Gastroesophageal sphincter (tissue), 4 donors: Measurements from ENCODE around the gene EPHB2. TPM values are rescaled to one million over a fixed set of nuclear protein-coding genes. Genes with fewer than 3 reads are reported as not detected.
"Not testable (repeated sequence)": the region's sequence is repeated elsewhere in the genome, so short reads cannot be mapped to it uniquely, and the experiment has no call there.

Experiments used
- ATAC-seq: fragments of 150-250 bp; one replicate; pipeline ENCODE4 v1.9.1; 2016; ENCODE audit warnings: mild to moderate bottlenecking, moderate library complexity
- H3K27ac ChIP-seq, 4 donors: fragments of 200-600 bp; sonication (generic) in 3 of 4; 1 replicate in 3 of 4; 2 replicates in 1 of 4; pipeline ENCODE4 v1.5.1; 2016 to 2019
- H3K27me3 ChIP-seq: fragments of 200-600 bp; sonication (generic); one replicate; pipeline ENCODE4 v1.5.1; 2019
- H3K36me3 ChIP-seq, 2 donors: fragments of 200-600 bp; sonication (generic); one replicate each; pipeline ENCODE4 v1.5.1; 2019; ENCODE audit warnings: control low read depth in 1 of 2
- H3K4me1 ChIP-seq, 3 donors: fragments of 200-600 bp; sonication (generic); 1 replicate in 2 of 3; 2 replicates in 1 of 3; pipeline ENCODE4 v1.5.1; 2016 to 2019; ENCODE audit warnings: control low read depth in 2 of 3
- H3K4me3 ChIP-seq, 2 donors: fragments of 200-600 bp; sonication (generic); one replicate each; pipeline ENCODE4 v1.5.1; 2019; ENCODE audit warnings: mild to moderate bottlenecking in 1 of 2, moderate library complexity in 1 of 2
- H3K9me3 ChIP-seq, 3 donors: fragments of 200-600 bp; sonication (generic); one replicate each; pipeline ENCODE4 v1.5.1; 2017 to 2019; ENCODE audit warnings: control low read depth in 2 of 3
- EP300 ChIP-seq: sonication (generic); formaldehyde crosslinking; IDR thresholded peaks from one replicate; pipeline ENCODE4 v1.6.1; 2017; ENCODE audit warnings: antibody characterized with exemption, mild to moderate bottlenecking
- POLR2A ChIP-seq, 2 donors: fragments of 450-650 bp; IDR thresholded peaks; one replicate each; pipeline ENCODE4 v1.6.1; 2017; ENCODE audit warnings: antibody characterized with exemption in 2 of 2, mild to moderate bottlenecking in 2 of 2, moderate library complexity in 1 of 2
- POLR2AphosphoS5 ChIP-seq: sonication (generic); formaldehyde crosslinking; IDR thresholded peaks from one replicate; pipeline ENCODE4 v1.6.1; 2017; ENCODE audit warnings: antibody characterized with exemption
- WGBS, 2 donors: methylation state at CpG; one replicate each; pipeline ENCODE4 v1.1.5; 2018; ENCODE audit warnings: low coverage in 1 of 2; 5-methylcytosine and 5-hydroxymethylcytosine counted together
- total RNA-seq, 4 donors: library from RNA; depleted of rRNA; stranded (reverse); fragments of >200 nt; gene quantifications; one replicate each; pipeline ENCODE4 v1.1.0, GENCODE V29; 2016
- TF ChIP-seq, protein P1 (sequence below), 4 experiments: fragments of 200-600 bp in 2 of 4; fragments of 450-650 bp in 2 of 4; sonication (generic) in 1 of 4; IDR thresholded peaks; one replicate each; pipeline ENCODE4 v1.5.1; 2017 to 2019; ENCODE audit warnings: antibody characterized with exemption in 4 of 4, mild to moderate bottlenecking in 2 of 4, moderate library complexity in 2 of 4

EPHB2 gene
- total RNA-seq, 4 donors from 2014 or later, result 2.0 to 5.9 (median 2.6) TPM

DNA sequence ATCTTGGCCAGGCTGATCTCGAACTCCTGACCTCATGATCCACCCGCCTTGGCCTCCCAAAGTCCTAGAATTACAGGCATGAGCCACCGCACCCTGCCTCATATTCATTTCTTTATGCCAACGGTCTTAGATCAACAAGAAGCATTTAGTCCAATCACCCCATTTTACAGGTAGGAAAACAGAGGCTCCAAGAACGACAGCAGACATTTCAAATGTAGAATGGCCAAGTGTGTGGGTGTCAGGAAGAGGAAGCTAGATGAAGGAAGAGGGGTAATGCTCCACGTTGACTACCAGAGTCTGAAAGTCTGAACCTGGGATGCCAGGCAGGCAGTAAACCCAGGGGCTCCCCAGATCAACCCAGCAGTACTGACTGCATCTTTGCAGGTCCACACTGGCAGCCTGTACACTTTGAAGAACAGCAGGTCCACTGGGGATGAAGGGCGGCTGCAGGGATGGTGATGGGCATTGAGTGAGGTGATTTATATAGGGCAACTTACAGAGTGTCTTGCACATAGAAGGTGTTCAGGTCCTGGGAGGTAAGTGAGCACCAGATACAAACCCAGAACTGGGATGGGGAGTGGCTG lies 120.2 kb downstream of the EPHB2 start:
- Histone ChIP-seq H3K4me3 (no peak overlapping the region), H3K27me3 (peaks cover 25% of the 10 kb centered on the region), H3K9me3 (no peaks in the 10 kb centered on the region), H3K36me3 (no peaks in the 10 kb centered on the region), H3K27ac (no peak overlapping the region), H3K4me1 (peaks cover 0 to 13% (median 0%) of the 10 kb centered on the region in 3 donors)
- TF ChIP-seq EP300 (no peak), POLR2A (IDR thresholded peaks at IDR 0.05) (no peak), POLR2AphosphoS5 (no peak)
- TF ChIP-seq, protein P1, sequence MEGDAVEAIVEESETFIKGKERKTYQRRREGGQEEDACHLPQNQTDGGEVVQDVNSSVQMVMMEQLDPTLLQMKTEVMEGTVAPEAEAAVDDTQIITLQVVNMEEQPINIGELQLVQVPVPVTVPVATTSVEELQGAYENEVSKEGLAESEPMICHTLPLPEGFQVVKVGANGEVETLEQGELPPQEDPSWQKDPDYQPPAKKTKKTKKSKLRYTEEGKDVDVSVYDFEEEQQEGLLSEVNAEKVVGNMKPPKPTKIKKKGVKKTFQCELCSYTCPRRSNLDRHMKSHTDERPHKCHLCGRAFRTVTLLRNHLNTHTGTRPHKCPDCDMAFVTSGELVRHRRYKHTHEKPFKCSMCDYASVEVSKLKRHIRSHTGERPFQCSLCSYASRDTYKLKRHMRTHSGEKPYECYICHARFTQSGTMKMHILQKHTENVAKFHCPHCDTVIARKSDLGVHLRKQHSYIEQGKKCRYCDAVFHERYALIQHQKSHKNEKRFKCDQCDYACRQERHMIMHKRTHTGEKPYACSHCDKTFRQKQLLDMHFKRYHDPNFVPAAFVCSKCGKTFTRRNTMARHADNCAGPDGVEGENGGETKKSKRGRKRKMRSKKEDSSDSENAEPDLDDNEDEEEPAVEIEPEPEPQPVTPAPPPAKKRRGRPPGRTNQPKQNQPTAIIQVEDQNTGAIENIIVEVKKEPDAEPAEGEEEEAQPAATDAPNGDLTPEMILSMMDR (IDR thresholded peaks at IDR 0.05), result no peak
- 77 to 84% methylated on average over 2 to 7 of the region's 7 CpGs for WGBS, 2 donors
- no peak for ATAC-seq

DNA sequence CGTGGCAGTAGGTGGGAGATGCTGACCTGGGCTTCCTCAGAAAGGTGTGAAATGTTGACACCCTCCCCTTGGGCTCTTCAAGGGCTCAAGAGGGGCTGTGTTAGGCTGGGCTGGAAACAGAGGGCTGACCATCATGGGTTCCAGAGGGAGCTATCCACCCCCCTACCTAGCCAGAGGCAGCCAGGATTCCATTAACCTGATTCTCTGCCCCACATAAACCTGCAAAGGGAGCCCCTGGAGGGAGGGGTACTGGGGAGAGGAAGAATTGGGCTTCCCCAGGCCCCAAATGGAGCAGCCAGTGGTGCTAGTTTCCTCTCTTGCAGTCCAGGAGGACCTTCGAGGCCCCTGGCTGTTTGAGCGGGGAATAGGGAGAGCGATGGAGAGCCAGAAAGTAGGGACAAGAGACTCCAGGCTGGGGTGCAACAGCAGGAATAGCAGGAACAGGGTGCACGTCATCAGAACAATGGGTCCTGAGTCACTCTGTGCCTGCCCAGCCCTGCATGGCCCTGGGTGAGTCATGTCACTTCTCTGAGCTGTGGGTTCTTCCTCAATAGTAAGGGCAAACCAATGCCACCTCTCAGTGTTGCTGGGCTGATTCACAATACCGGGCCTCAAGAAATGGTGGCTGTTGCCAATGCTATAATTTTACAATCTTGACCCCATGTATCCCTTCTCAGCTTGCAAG lies 121.2 kb downstream of the EPHB2 start:
- ATAC-seq, result no peak
- WGBS, 2 donors, result 40% methylated on average over 1 of the region's 6 CpGs; no CpG with 5 or more reads in 1 of the 2 donors
- Histone ChIP-seq H3K9me3 (no peaks in the 10 kb centered on the region), H3K36me3 (no peaks in the 10 kb centered on the region), H3K27ac (no peak overlapping the region), H3K4me3 (no peak overlapping the region), H3K27me3 (peaks cover 35% of the 10 kb centered on the region), H3K4me1 (peaks cover 0 to 6% (median 0%) of the 10 kb centered on the region in 3 donors)
- TF ChIP-seq, protein P1 (IDR thresholded peaks at IDR 0.05), result no peak

DNA sequence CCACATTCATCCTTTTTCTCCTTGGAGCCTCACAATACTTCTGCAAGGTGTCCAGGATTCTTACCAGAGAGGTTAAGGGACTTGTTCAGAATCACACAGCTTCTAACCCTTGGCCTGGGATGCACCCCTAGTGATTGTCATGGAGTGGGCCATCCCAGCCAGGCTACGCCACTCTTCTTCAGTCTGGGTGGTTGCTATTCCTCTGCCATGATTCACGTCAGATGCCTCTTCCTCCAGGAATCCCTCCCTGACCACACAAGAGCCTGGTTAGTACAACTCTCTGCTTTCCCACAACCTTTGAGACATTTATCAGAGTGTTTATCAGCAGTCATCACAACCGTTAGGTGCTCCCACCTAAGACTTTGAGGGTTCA lies 121.8 kb downstream of the EPHB2 start:
- no peaks in the 10 kb centered on the region for H3K36me3 ChIP-seq
- peaks cover 36% of the 10 kb centered on the region for H3K27me3 ChIP-seq
- no peak overlapping the region for H3K4me3 ChIP-seq
- WGBS, 2 donors, result 79 to 88% methylated on average over 2 to 3 of the region's 3 CpGs
- H3K27ac ChIP-seq, result no peak overlapping the region
- no peaks in the 10 kb centered on the region for H3K9me3 ChIP-seq
- peaks cover 0 to 1% (median 0%) of the 10 kb centered on the region in 3 donors for H3K4me1 ChIP-seq
- ATAC-seq, result no peak
- no peak for TF ChIP-seq EP300

DNA sequence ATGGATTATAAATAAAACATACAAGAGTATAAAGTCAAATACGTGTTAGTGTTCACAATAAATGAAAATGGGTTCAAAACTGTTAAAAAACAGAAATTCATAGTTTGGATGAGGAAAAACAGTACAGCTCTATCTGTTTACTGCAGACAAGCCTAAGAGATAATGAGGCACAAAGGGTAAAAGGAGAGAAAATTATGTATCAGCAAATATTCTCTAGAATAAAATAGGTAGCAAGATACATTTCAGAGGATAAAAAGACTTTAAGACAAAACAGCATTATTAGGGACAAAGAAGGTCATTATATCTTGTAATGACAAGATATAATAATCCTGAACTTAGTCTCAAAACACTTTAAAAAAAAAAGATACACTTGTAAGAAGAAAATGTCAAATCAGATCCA lies 123.1 kb downstream of the EPHB2 start:
- Histone ChIP-seq H3K36me3 (no peaks in the 10 kb centered on the region), H3K4me3 (no peak overlapping the region), H3K4me1 (no peaks in the 10 kb centered on the region), H3K27me3 (peaks cover 37% of the 10 kb centered on the region), H3K27ac (no peak overlapping the region), H3K9me3 (no peaks in the 10 kb centered on the region)
- ATAC-seq, result no peak
- TF ChIP-seq, protein P1 (IDR thresholded peaks at IDR 0.05), result no peak
- TF ChIP-seq POLR2A (IDR thresholded peaks at IDR 0.05) (no peak), EP300 (no peak), POLR2AphosphoS5 (no peak)
- 60 to 78% methylated on average over 1 of the region's 1 CpG for WGBS, 2 donors

DNA sequence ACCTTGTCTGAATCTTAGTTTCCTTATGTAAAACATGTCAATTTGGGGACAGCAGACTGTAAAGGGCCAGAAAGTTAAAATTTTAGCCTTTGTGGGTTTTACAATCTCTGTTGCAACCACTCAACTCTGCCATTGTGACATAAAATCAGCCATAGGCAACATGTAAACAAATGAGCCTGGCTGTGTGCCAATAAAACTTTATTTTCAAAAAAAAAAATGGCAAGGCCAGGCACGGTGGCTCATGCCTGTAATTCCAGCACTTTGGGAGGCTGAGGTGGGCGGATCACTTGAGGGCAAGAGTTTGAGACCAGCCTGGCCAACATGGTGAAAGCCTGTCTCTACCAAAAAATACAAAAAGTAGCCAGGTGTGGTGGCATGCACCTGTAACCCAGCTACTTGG lies 123.8 kb downstream of the EPHB2 start:
- 20% methylated on average over 1 of the region's 2 CpGs; no CpG with 5 or more reads in 1 of the 2 donors for WGBS, 2 donors
- ATAC-seq, result not testable (repeated sequence)

GRCh38 chr1:22835636-22836319 lies 125.1 kb downstream of the EPHB2 start:
- peaks cover 31% of the 10 kb centered on the region for H3K27me3 ChIP-seq
- H3K4me3 ChIP-seq, result no peak overlapping the region
- no peak overlapping the region for H3K27ac ChIP-seq
- H3K36me3 ChIP-seq, result no peaks in the 10 kb centered on the region
- 69 to 90% methylated on average over 11 to 13 of the region's 24 CpGs for WGBS, 2 donors
- no peaks in the 10 kb centered on the region for H3K4me1 ChIP-seq
- H3K9me3 ChIP-seq, result no peaks in the 10 kb centered on the region
- ATAC-seq, result no peak
- TF ChIP-seq POLR2AphosphoS5, result no peak
- TF ChIP-seq EP300, result no peak
- TF ChIP-seq, protein P1 (IDR thresholded peaks at IDR 0.05), result no peak
- no peak for TF ChIP-seq POLR2A (IDR thresholded peaks at IDR 0.05)

More for the DNA sequence above, 123.8 kb downstream of the EPHB2 start:
- not testable (repeated sequence) for H3K4me1 ChIP-seq, H3K36me3 ChIP-seq, H3K9me3 ChIP-seq, H3K4me3 ChIP-seq, H3K27ac ChIP-seq
- H3K27me3 ChIP-seq, result peaks cover 37% of the 10 kb centered on the region
